ENCODE results near the gene AWAT2.
"Not testable (repeated sequence)": the region's sequence is repeated elsewhere in the genome, so short reads cannot be mapped to it uniquely, and the experiment has no call there.

The AWAT2 gene

DNA sequence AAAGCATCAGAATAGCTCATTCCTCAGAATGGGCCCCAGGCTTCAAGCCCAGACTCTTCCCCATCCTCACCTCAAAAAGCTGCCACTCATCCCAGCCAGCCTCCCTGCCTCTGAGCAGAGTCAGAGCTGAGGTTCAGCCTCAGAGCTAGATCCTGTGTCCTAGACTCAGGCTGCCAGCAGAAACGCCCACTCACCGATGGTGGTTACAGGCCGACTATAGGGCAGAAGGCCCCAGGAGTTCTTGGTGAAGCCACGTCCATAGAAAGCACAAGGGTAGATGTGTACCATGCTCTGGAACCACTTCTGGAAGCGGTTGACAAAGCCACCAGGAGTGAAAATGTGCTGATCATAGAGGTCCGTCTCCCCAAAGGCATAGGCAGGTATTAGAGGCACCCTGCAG lies 7.7 kb downstream of the AWAT2 start:
- DNase-seq, result no peak
- ATAC-seq, result no peak

DNA sequence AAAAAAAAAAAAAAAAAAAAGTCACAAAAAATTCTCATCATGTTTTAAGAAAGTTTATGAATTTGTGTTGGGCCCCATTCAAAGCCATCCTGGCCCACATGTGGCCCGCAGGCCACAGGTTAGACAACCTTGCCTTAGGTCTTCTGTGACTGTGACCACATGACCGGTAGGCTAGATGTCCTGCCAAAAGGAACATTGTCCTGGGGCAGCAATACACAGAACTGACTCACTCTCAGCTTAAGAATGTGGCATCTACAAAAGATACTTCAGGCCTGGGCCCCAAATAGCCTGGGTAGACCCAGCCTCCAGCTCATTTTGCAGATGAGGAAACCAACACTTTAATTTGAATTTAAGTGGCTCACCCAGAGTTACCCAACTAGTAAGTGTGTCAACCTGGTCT lies 10.0 kb downstream of the AWAT2 start:
- DNase-seq (no peak), ATAC-seq (no peak)

DNA sequence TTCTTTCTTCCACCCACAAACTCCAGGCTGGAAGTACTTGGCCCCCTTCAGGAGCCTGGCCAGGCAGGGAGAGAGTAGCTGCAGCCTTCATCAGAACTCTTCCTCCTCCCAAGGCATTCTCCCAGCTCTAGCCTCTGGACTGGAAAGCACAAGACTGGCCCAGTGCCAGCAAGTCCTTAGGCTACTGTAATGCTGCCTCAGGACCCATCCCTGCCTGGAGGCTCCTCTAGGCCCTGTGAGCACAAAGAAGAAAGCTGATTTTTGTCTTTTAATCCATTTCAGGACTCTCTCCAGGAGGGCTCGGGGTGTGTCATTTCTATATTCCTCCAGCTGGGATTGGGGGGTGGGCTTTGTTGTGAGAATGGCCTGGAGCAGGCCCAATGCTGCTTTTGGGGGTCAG lies 10.8 kb downstream of the AWAT2 start:
- ATAC-seq, result no peak

DNA sequence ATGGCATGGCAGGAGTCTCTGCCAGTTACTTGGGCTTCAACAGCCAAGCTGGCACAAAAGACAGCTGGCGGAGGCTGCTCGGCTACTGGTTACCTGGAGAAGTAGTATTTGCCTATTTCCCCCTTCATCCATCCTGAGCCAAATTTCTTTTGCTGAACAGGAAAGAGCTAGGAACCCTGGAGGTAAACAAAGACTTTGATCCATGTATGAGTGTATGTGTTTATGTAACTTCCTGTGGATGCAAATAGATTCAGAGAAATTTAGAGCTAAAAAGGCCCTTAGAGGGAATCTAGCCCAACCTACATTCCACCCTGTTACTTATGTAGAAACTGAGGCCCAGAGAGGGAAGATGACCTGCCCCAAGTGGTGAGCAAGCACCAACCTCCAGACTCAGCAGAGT lies 11.2 kb downstream of the AWAT2 start:
- ATAC-seq, result no peak

More for the DNA sequence above, 10.8 kb downstream of the AWAT2 start:
- no peak for DNase-seq

DNA sequence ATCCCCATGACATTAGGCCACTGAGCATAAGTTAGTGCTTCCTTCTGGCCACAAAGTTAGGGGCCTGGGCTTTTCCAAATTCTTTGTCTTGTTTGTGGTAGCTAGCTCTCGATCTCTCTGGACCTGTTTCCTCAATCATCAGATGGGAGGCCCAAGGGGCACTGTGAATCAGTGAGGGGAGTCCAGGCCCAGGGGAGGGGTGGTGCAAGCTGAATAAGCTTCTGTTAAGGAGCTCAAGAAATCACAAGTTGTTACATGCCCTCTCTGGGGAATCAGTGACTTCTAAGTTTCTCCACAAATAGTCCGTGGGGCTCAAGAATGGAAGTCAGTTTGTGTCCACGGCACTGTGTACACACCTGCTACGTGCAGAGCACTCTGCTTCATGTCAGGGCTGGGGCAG lies 15.1 kb downstream of the AWAT2 start:
- no peak for ATAC-seq

More for the DNA sequence above, 11.2 kb downstream of the AWAT2 start:
- no peak for DNase-seq

DNA sequence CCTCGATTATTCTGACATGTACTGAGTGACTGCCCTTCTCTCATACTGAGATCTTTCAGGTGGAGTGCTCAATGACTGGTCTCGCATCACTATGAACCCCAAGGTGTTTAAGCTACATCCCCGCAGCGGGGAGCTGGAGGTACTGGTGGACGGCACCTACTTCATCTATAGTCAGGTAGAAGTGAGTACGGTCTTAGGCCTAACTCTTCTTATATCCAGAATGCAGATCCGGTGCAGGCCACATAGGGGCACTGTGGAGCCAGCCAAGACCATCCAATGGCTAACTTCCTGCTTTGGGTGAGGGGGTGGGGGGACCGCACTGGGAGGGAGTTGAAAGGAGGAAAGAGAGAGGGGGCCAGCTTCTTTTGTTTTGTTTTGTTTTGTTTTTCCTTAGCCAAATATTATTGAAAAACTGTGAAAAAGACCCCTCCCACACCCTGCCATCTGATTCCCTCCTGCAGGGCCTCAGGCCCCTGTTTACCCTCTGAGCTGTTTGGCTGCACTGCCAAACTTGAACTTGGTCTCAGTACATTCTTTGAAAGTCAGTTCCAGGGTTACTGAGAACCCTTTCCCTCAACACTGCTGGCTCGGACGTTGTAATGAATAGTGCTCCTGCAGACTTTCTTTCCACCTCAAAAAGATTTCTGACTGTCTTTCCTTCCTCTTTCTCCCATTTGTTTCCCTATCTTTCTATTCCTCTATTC lies 16.2 kb downstream of the AWAT2 start:
- peak; percentile 46 for DNase-seq
- ATAC-seq, result no peak

More for the DNA sequence above, 15.1 kb downstream of the AWAT2 start:
- no peak for DNase-seq

DNA sequence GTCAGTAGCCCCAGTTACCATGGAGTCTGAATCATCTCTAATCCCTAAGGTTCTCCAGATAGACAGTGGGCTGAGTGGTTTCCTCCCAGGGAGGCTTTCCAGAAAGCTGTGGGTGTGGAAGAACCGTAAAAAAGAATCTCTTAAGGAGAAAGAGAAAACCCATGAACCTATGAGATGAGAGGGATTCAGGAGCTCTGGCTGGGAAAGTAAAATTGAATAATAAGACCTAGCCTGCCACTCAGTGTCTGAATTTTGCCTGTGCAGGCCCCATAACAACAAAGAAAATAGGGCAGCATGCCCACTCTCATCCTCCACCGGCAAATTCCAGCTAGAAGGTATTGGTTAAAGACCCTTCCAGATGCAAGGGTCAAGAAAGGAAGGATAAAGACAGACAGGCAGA lies 16.9 kb downstream of the AWAT2 start:
- ATAC-seq, result no peak
- no peak for DNase-seq

DNA sequence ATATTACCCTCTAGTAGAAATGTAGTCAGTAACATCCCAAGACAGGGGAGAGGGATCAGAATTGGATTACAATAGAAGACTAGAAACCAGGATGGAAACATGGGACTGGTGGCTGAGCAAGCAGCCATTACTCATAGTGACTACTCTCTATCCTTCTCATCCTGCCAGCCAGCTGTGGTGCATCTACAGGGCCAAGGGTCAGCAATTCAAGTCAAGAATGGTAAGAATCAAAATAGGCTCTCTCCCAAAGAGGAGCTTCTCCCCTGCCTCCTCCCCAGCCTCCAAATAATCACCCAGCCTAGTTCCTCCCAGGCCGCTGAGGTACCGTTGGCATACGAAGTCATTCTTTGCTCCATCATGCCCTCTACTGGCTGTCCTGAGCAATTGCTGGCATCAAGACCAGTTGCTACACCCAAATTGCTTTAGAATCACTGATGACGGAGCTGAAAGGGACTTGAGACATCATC lies 19.4 kb downstream of the AWAT2 start:
- peak; percentile 35 for DNase-seq
- peak; percentile 43 for ATAC-seq

DNA sequence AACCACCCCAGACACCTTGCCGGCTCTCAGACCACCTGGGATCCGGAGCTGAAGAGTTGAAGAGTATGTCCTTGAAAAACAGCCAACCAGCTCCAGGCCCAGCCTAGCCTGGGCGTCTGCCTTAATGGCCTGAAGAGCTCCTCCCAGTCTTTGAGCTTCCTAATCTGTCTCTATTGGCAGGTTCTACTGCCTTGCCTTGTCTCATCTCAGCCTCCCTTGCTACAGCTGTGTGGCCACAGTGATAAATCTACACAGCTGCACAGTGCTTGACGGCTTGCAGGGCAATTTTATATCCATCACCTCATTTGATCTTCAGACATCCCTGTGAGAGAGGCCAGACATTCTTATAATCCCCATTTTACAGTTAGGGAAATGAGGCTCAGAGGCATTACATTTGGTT lies 19.9 kb downstream of the AWAT2 start:
- DNase-seq (no peak), ATAC-seq (no peak)

DNA sequence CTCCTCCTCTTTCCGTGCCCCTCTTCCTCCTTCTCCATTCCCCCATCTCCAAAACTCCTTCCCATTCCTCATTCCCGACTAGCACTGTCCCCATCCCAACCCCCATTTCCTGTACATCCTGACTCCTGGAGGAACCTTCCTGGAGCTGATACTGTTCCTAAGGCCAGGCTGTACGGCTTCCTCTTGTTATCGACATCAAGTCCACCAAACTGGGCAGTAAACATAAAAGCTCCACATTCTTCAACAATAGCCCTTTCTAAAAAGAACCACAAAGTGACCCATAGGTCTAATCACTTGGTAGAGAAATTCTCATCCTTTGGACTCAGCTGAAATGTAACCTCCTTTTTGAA lies 22.9 kb downstream of the AWAT2 start:
- no peak for DNase-seq
- ATAC-seq, result no peak

DNA sequence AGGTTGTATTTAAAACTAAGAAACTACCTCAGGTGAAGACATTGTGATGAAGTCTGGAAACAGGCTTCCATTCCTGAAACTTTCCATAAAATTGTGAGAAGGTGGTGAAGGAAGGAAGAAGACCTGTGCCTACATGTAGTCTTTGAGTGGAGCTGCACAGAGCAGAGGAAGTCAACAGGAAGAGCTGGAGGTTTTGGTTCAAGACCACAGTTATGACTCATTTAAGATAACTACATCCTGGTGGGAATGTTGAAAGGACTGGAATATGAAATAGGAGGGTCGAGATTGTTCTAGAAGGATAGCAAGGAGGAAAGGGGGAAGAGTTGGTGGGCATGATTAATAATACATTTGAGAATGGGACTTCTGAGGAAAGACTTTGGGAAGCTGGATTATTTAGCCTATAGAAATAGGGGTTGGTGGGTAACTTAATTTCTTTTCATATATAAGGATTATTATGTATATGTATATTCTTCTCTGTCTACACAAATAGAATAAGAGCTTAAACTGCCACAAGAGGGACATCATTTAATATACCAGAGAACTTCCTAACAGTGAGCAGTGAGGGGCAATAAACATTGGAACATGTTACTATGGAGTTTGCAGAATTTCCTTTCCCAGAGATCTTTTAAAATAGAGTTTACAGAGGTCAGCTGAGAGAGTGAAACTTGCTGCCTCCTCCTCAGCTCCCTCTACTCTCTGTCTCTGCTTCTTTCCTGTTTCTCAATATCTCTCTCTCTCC lies 23.5 kb downstream of the AWAT2 start:
- DNase-seq, result no peak
- ATAC-seq, result no peak

DNA sequence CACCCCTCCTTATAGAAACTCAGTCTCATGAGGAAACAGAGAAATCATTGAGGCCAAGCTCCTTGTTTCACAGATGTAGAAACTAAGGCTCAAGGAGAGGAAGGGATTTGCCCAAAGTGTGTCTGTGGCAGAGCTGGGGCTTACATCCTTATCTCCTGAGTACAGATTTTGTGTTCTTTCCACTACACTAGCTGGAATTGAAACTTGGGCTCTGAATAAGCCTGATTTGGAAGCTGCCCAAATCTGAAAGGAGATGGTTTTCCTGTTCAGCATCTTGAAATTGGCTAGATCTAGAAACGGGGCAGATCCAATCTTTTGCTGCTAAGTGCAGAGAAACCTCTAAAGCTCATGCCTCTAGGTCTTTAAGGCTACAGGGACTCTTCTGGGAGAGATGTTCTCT lies 24.3 kb downstream of the AWAT2 start:
- DNase-seq (no peak), ATAC-seq (no peak)

DNA sequence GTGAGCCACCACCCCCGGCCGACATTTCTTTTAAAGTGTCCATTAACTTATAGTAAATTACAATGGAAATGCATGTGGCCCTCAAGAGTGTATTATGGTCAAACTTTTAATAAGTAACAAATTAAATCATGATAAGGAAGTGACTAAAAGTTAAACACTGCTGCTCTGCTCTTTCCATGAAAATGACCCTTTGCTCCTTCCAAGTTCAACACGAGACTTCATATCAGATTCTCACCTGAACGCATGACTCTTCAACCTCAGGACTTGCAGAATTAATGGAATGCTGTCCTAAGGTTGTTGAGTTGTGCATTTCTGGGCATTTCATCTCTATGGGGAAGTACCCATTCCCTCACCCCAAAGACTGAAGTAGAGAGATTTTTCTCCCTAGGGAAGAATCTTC lies 27.1 kb downstream of the AWAT2 start:
- DNase-seq (no peak), ATAC-seq (no peak)

DNA sequence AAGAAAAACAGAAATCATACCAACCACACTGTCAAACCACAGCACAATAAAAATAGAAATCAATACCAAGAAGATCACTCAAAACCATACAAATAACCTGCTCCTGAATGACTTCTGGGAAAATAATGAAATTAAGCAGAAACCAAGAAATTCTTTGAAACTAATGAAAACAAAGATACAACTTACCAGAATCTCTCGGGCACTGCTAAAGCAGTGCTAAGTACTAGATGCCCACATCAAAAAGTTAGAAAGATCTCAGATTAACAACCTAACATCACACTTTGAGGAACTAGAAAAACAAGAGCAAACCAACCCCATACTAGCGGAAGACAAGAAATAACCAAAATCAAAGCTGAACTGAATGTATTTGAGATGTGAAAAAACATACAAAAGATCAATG lies 33.2 kb downstream of the AWAT2 start:
- no peak for ATAC-seq
- no peak for DNase-seq

DNA sequence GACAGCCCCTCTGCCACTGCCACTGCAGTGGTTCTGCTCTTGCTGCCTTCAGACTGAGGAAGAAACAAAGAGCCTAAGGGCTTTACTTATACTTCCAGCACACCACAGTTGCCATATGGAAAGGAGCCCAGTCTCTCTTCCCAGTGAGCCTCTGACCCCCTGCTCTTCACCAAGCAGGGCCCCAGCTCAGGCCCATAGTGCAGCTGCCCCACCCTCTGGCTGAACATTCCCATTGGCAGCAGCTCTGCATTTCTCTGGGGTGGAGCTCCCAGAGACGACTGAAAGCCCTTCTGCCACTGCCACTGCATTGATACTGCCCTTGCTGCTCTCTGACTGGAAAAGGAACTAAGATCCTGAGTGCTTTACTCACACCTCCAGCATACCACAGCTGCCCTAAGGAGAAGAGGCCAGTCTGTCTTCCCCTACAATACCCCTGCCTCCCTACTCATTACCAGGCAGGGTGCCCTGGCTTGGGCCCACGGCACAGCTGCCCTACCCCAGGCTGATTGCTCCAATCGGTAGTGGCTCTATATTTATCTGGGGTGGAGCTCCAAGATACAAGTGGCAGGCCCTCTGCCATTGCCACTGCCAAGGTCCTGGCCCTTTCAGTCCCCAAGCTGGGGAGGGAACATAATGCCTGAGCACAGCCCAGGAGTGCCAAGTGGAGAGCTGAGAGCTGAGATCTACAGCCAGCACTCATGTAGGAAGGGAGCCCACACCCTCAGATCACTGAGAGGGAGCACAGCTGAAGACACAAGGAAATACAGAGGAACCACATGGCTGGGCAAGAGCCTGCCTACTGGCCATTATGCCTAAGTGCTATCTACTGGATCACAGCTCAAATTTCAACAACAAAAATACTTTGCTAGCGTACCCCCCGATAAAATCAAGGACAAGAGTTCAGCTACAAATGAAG lies 36.0 kb downstream of the AWAT2 start:
- DNase-seq (no peak), ATAC-seq (no peak)

DNA sequence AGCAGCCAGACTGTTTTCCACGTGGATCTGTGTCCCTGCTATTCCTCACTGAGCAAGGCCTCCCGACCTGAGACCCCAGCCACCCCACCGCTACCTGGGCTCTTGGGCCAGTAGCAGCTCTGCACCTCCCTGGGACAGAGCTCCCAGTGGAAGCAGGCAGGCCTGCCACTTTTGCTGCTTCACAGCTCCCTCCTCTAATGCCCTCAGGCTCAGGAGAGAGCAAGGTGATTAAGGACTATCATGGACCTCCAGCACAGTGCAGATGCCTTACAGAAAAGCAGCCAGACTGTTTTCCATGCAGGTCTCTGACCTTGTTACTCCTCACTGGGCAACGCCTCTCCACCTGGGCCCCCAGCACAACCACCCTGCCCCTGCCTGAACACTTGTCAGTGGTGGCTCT lies 37.0 kb downstream of the AWAT2 start:
- ATAC-seq, result no peak

DNA sequence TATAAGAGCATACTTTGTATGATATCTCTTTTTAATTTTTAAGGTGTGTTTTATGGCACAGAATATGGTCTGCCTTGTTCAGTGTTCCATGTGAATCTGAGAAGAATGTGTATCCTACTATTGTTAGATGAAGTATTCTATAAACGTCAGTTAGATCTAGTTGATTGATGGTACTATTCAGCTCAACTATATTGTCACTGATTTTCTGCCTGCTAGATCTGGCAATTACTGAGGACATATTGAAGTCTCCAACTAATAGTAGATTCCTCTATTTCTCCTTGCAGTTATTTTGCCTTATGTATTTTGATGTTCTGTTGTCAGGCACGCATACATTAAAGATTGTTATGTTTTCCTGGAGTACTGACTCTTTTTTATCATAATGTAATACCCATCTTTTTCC lies 39.8 kb downstream of the AWAT2 start:
- no peak for ATAC-seq

More for the DNA sequence above, 37.0 kb downstream of the AWAT2 start:
- no peak for DNase-seq

DNA sequence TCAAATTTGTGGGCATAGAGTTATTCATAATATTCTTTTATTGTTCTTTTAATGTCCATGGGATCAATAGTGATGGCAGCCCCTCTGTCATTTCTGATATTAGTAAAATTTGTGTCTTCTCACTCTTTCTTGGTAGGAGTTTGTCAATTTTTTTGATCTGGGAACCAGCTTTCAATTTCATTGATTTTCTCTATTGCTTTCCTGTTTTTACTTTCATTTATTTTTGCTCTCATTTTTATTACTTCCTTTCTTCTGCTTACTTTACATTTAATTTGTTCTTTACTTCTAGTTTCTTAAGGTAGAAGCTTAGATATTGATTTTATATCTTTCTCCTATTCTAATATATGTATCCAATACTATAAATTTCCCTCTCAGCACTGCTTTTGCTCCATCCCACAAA lies 40.7 kb downstream of the AWAT2 start:
- ATAC-seq (no peak), DNase-seq (no peak)

More for the DNA sequence above, 39.8 kb downstream of the AWAT2 start:
- no peak for DNase-seq

DNA sequence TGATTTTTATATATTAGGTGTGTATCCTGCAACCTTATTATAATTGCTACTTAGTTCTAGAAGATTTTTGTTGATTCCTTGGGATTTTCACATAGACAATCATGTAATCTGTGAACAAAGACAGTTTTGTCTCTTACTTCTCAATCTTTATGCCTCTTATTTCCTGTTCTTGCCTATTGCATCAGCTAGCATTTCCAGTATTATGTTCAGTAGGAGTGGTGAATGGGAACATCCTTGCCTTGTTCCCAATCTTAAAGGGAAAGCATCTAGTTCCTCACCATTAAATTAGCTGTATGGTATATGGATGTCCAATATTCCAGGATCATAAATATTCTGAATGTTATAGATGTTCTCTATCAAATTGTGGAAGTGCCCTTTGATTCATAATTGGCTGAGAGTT lies 41.8 kb downstream of the AWAT2 start:
- ATAC-seq, result no peak

DNA sequence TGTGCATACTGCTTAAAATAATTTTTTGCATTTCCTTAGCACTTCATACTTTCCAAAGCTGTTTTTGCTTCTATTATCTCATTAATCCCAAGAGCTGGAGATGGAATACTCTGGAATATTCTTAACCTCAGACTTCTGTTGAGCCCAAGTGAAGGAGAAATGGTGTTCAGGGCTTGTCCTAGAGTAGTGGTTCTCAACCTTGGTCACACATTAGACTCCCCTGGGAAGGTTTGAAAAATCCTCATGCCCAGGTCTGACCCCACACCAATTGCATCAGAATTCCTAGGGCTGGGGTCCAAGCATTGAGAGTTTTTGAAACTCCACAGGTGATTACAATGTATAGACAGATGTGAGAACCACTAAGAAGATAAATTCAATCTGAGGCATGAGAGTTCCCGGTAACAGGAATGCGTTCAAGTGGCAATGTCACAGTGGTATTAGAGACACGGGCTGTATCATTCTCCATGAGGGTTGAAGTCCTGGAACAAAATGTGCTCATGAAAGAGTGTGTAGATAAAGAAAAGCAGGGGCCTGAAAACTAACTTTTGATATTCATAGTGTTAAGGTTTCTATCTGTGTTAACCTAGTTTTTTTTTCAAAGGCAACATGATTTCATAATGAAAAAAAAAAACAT lies 47.9 kb downstream of the AWAT2 start:
- ATAC-seq, result no peak
- no peak for DNase-seq

More for the DNA sequence above, 41.8 kb downstream of the AWAT2 start:
- no peak for DNase-seq

DNA sequence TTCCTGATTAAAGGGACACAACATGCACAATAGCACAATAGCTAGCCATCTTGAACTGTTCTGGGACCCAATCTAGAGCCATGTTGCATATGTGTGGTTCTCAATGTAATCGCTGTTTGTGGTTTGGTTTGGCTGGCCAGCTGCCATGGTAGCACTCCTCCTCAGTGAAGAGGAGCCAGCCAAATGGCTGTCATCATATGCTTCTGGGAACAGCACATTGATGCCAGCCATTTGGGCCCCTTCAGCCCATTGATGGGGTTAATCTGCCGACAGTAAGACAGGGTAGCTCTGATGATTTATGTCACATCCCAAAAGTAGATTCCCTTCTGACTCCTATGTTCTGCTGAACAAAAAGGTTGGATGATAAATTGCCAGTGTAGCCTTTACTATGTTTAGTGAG lies 48.5 kb downstream of the AWAT2 start:
- no peak for DNase-seq
- ATAC-seq, result no peak

DNA sequence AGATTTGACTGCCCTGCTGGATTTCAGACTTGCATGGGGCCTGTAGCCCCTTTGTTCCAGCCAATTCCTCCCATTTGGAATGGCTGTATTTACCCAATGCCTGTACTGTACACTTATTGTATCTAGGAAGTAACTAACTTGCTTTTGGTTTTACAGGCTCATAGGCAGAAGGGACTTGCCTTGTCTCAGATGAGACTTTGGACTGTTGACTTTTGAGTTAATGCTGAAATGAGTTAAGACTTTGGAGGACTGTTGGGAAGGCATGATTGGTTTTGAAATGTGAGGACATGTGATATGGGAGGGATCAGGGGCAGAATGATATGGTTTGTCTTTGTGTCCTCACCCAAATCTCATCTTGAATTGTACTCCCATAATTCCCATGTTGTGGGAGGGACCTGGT lies 51.4 kb downstream of the AWAT2 start:
- ATAC-seq, DNase-seq: not testable (repeated sequence)
